SK-N-SH (cell line): ENCODE results near the gene UNK.
A peak's percentile ranks its signal among the peaks of the same experiment; 100 is the strongest.

Source experiments
- CHD2 ChIP-seq: fragments of 150-350 bp; IDR thresholded peaks from 2 replicates; pipeline ENCODE4 v1.6.1; 2018; ENCODE audit warnings: low read length; ENCODE audit not compliant: partially characterized antibody
- CTCF ChIP-seq: fragments of 200-600 bp; sonication (generic); IDR thresholded peaks from 2 replicates; pipeline ENCODE4 v1.6.1; 2017; ENCODE audit warnings: antibody characterized with exemption, mild to moderate bottlenecking, moderate library complexity
- ELF1 ChIP-seq: IDR thresholded peaks from 2 replicates; pipeline ENCODE4 v1.4.0; 2012
- EP300 ChIP-seq, 2 experiments: IDR thresholded peaks; 2 replicates each; pipeline versions ENCODE4 v1.4.0 to v1.6.1; 2012; ENCODE audit warnings: borderline replicate concordance in 1 of 2, low read depth in 1 of 2, low read length in 1 of 2
- EZH2phosphoT487 ChIP-seq: fragments of 200-600 bp; sonication (generic); IDR thresholded peaks from 2 replicates; pipeline ENCODE4 v1.6.1; 2017; ENCODE audit warnings: low read depth, mixed run types, mild to moderate bottlenecking, antibody characterized with exemption, moderate library complexity, borderline replicate concordance
- POLR2AphosphoS5 ChIP-seq: IDR thresholded peaks from 2 replicates; pipeline ENCODE4 v1.6.1; 2012; ENCODE audit warnings: low read depth, low read length
- SMC3 ChIP-seq: IDR thresholded peaks from 2 replicates; pipeline ENCODE4 v1.6.1; 2012; ENCODE audit warnings: low read depth, low read length, improper control_type of control experiment
- USF1 ChIP-seq: IDR thresholded peaks from 2 replicates; pipeline ENCODE4 v1.4.0; 2012; ENCODE audit warnings: low read depth, borderline replicate concordance
- TF ChIP-seq, protein P1 (sequence below): IDR thresholded peaks from 2 replicates; pipeline ENCODE4 v1.6.1; 2012; ENCODE audit warnings: mild to moderate bottlenecking, low read depth, low read length, moderate library complexity
- TF ChIP-seq, protein P2 (sequence below): IDR thresholded peaks from 2 replicates; pipeline ENCODE4 v1.4.0; 2012; ENCODE audit warnings: low read depth

GRCh38 chr17:75783069-75783783 is 1.4 kb upstream of the UNK start:
- no peak for TF ChIP-seq POLR2AphosphoS5
- TF ChIP-seq USF1 = no peak
- peak; percentile 98 for TF ChIP-seq CTCF
- no peak for TF ChIP-seq ELF1
- TF ChIP-seq, protein P1, sequence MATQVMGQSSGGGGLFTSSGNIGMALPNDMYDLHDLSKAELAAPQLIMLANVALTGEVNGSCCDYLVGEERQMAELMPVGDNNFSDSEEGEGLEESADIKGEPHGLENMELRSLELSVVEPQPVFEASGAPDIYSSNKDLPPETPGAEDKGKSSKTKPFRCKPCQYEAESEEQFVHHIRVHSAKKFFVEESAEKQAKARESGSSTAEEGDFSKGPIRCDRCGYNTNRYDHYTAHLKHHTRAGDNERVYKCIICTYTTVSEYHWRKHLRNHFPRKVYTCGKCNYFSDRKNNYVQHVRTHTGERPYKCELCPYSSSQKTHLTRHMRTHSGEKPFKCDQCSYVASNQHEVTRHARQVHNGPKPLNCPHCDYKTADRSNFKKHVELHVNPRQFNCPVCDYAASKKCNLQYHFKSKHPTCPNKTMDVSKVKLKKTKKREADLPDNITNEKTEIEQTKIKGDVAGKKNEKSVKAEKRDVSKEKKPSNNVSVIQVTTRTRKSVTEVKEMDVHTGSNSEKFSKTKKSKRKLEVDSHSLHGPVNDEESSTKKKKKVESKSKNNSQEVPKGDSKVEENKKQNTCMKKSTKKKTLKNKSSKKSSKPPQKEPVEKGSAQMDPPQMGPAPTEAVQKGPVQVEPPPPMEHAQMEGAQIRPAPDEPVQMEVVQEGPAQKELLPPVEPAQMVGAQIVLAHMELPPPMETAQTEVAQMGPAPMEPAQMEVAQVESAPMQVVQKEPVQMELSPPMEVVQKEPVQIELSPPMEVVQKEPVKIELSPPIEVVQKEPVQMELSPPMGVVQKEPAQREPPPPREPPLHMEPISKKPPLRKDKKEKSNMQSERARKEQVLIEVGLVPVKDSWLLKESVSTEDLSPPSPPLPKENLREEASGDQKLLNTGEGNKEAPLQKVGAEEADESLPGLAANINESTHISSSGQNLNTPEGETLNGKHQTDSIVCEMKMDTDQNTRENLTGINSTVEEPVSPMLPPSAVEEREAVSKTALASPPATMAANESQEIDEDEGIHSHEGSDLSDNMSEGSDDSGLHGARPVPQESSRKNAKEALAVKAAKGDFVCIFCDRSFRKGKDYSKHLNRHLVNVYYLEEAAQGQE = no peak
- TF ChIP-seq, protein P2, sequence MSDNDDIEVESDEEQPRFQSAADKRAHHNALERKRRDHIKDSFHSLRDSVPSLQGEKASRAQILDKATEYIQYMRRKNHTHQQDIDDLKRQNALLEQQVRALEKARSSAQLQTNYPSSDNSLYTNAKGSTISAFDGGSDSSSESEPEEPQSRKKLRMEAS = no peak
- no peak for TF ChIP-seq EP300 (IDR thresholded peaks at IDR 0.05; ENCODE audit: borderline replicate concordance in 1 of 2, low read depth in 1 of 2, low read length in 1 of 2)
- TF ChIP-seq EZH2phosphoT487 = no peak
- TF ChIP-seq CHD2 = no peak
- no peak for TF ChIP-seq SMC3
